Measurements from ENCODE around the gene ADAMTS16.

GRCh38 chr5:5273976-5274375 is 133.8 kb downstream of the ADAMTS16 start:
- TF ChIP-seq CTCF (IDR thresholded peaks at IDR 0.05; ENCODE audit: poor library complexity) = no peak
- no peak for TF ChIP-seq EZH2 (IDR thresholded peaks at IDR 0.05; ENCODE audit: borderline replicate concordance)

Measured in hepatocyte (in vitro differentiated cells).